HAP-1 (cell line): ENCODE results near the gene SMCR8.
"Not testable (repeated sequence)": the region's sequence is repeated elsewhere in the genome, so short reads cannot be mapped to it uniquely, and the experiment has no call there.

Experiments
- DNase-seq, 2 experiments: peaks; one replicate each; pipeline ENCODE4 v3.0.0-alpha.2; 2016 to 2020; ENCODE audit warnings: low spot score in 2 of 2
- H3K27me3 ChIP-seq: fragments of 250-450 bp; sonication (Bioruptor Pico); 2 replicates; pipeline ENCODE4 v1.5.1; 2020; ENCODE audit warnings: low read depth, mild to moderate bottlenecking, moderate library complexity
- H3K36me3 ChIP-seq: fragments of 250-450 bp; sonication (Bioruptor Pico); replicated peaks from 2 replicates; pipeline ENCODE4 v1.5.1; 2020; ENCODE audit warnings: mild to moderate bottlenecking
- H3K4me1 ChIP-seq: fragments of 250-450 bp; sonication (Bioruptor Pico); 2 replicates; pipeline ENCODE4 v1.5.1; 2020; ENCODE audit warnings: mild to moderate bottlenecking
- H3K4me3 ChIP-seq: fragments of 250-450 bp; sonication (Bioruptor Pico); 2 replicates; pipeline ENCODE4 v1.5.1; 2020; ENCODE audit warnings: mild to moderate bottlenecking, moderate library complexity
- H3K9me3 ChIP-seq: fragments of 250-450 bp; sonication (Bioruptor Pico); 2 replicates; pipeline ENCODE4 v1.5.1; 2020; ENCODE audit warnings: mild to moderate bottlenecking, moderate library complexity
- in situ Hi-C: fragments of 300-500 bp; cut with MboI; formaldehyde crosslinking; loops from 3 replicates; pipeline ENCODE4 v1.14.3; 2020; ENCODE audit warnings: low sequenced_read_pairs, inconsistent platforms, mixed read lengths

The SMCR8 gene

DNA sequence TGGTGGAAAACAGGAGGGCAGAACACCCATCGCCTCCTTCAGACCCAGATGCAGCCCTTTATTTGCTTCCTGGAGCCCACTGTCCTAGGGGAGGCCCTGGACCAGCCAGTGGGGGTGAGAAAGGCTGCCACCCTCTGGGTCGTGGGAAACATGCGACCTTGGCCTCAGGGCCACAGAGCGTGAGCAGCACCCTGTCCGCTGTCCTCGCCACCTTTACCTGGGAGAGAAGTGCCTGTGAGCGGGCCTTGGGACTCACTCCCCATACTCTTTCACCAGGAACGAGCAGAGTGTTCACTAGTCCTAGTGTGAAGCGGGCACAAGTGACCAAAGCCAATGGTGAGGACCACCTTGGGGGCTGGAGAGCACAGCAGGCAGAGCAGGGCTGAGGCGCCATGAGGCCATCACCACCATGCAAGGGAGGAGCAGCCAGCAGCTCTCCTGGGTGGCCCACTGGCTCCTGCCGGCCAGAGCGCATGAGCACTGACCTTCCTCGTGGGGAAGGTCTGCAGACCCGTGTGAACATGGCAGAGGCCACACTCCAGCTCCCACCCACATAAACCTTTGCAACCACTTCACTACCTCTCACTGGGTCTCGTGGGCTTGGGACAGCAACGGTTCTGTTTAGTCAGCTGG, 8.5 kb downstream of the SMCR8 start:
- in situ Hi-C loops, result no loop called here
- Histone ChIP-seq H3K9me3 (no peaks in the 10 kb centered on the region), H3K4me1 (no peaks in the 10 kb centered on the region), H3K4me3 (no peak overlapping the region), H3K27me3 (no peaks in the 10 kb centered on the region), H3K36me3 (peaks cover 41% of the 10 kb centered on the region)
- DNase-seq, result no peak

DNA sequence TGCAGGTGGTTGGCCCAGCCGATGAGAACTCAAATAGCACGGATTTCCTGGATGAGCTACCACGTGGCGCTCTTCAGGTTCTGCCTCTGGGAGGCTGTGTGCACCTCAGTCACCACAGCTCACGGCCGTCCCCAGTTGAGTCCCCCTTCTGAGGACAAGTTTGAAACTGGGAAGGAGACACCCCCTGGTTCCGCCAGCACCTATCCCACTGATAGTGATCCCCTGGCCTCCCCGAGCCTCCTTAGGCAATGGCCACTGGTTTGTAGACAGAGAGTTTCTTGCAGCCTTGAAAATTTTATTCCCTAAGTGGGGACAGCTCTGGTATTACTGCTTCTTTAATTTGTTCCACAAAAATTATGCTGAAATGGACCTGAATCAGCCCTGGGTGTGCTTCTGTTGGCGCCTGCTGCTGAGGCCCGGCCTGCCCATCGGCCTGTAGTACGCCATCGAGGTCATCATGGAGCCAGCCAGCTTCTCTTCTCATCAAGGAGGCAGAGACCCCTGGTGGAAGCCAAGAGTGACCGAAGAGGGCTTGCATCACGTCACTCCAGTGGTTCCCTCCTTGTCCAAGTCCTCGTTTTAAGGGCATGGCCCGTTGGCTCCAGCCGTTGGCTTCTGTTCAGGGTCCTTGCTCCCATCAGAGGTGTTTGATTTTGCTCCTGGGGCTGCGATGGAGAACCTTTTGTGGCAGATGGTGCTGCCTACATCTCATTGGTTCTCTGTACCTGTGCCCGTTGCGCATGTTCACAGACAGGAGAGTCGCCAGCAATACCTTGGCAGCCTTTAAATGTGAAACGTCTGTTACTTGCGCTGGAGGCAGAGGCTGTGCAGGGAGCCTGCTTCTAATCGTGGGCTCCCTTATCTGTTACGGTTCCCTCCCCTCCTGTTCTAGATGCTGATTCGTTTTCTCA, 9.3 kb downstream of the SMCR8 start:
- H3K36me3 ChIP-seq, result peaks cover 49% of the 10 kb centered on the region
- H3K4me3 ChIP-seq, result no peak overlapping the region
- H3K27me3 ChIP-seq, result no peaks in the 10 kb centered on the region
- in situ Hi-C loops, result no loop called here
- DNase-seq, result no peak
- H3K9me3 ChIP-seq, result no peaks in the 10 kb centered on the region
- H3K4me1 ChIP-seq, result no peaks in the 10 kb centered on the region

GRCh38 chr17:18326039-18326438, 10.9 kb downstream of the SMCR8 start:
- Histone ChIP-seq H3K36me3 (peaks cover 58% of the 10 kb centered on the region), H3K27me3 (no peaks in the 10 kb centered on the region), H3K4me3 (no peak overlapping the region), H3K4me1 (no peaks in the 10 kb centered on the region), H3K9me3 (no peaks in the 10 kb centered on the region)
- in situ Hi-C loops, result no loop called here
- no peak for DNase-seq

DNA sequence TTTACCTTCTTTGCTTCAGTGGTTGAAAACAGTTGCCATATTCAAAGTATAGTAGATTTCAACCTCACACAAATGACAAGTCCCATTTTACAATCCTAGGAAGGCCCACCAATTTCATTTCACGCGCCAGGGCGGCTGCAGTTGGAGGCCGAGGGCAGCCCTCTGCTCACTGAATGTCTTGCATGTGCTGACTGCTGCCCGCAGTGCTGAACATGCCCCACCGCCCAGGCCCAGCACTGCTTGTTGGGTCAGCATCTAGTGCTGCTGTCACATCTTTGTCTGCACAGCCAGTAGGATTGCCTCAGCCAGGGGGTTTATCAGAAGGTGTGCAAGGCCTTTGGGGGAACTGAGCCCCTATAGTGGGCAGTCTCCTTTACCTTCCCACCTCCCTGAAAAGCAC, 11.5 kb downstream of the SMCR8 start:
- DNase-seq, result no peak
- H3K4me3 ChIP-seq, result no peak overlapping the region
- in situ Hi-C loops, result no loop called here
- no peaks in the 10 kb centered on the region for H3K27me3 ChIP-seq
- H3K36me3 ChIP-seq, result peaks cover 64% of the 10 kb centered on the region
- H3K4me1 ChIP-seq, result no peaks in the 10 kb centered on the region
- no peaks in the 10 kb centered on the region for H3K9me3 ChIP-seq

GRCh38 chr17:18327093-18327492, 12.0 kb downstream of the SMCR8 start:
- Histone ChIP-seq H3K27me3 (no peaks in the 10 kb centered on the region), H3K4me1 (no peaks in the 10 kb centered on the region), H3K36me3 (peaks cover 69% of the 10 kb centered on the region), H3K9me3 (no peaks in the 10 kb centered on the region), H3K4me3 (no peak overlapping the region)
- DNase-seq, result no peak
- in situ Hi-C loops, result no loop called here

- Histone ChIP-seq H3K9me3 (no peaks in the 10 kb centered on the region), H3K4me1 (no peaks in the 10 kb centered on the region), H3K4me3 (no peak overlapping the region), H3K36me3 (peaks cover 71% of the 10 kb centered on the region), H3K27me3 (no peaks in the 10 kb centered on the region)
- DNase-seq, result no peak
- in situ Hi-C loops, result no loop called here
Observed at GRCh38 chr17:18327556-18327955, 12.5 kb downstream of the SMCR8 start.

GRCh38 chr17:18328643-18329204, 13.6 kb downstream of the SMCR8 start:
- DNase-seq, result no peak
- Histone ChIP-seq H3K36me3 (peaks cover 66% of the 10 kb centered on the region), H3K4me1 (no peaks in the 10 kb centered on the region), H3K27me3 (no peaks in the 10 kb centered on the region), H3K9me3 (no peaks in the 10 kb centered on the region), H3K4me3 (no peak overlapping the region)
- in situ Hi-C loops, result no loop called here

- in situ Hi-C loops, result no loop called here
- Histone ChIP-seq H3K9me3 (no peaks in the 10 kb centered on the region), H3K4me3 (no peak overlapping the region), H3K27me3 (no peaks in the 10 kb centered on the region), H3K36me3 (peaks cover 69% of the 10 kb centered on the region), H3K4me1 (no peaks in the 10 kb centered on the region)
- DNase-seq, result no peak
Observed at GRCh38 chr17:18331879-18332278, 16.8 kb downstream of the SMCR8 start.

DNA sequence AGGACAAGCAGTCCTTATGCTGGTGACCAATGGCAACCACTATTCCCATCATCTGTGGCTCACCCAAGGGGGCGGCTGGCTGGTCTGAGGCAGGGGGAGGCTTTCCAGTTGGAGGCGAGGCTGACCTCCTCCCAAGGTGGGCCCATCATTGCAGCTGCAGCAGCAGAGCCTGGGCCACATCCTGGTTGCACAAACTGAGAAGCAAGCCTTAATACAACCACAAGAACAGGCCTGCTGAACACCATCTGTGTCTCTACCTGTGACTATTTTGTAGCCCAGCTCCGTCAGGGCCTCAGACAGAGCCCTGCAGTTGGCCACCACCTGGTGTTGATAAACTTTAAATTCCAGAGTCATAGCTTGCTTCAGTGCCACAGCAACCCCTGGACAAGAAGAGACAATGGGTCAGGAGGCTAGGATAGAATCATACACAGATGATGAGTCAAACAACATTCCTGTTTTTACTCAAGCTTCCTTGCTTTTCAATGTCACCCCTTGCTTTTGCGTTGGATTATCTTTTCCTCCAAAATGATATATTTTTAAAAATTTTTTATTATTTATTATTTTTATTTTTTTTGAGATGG, 17.9 kb downstream of the SMCR8 start:
- no peaks in the 10 kb centered on the region for H3K27me3 ChIP-seq
- in situ Hi-C loops, result no loop called here
- no peaks in the 10 kb centered on the region for H3K4me1 ChIP-seq
- no peak overlapping the region for H3K4me3 ChIP-seq
- peaks cover 74% of the 10 kb centered on the region for H3K36me3 ChIP-seq
- DNase-seq, result no peak
- H3K9me3 ChIP-seq, result no peaks in the 10 kb centered on the region

DNA sequence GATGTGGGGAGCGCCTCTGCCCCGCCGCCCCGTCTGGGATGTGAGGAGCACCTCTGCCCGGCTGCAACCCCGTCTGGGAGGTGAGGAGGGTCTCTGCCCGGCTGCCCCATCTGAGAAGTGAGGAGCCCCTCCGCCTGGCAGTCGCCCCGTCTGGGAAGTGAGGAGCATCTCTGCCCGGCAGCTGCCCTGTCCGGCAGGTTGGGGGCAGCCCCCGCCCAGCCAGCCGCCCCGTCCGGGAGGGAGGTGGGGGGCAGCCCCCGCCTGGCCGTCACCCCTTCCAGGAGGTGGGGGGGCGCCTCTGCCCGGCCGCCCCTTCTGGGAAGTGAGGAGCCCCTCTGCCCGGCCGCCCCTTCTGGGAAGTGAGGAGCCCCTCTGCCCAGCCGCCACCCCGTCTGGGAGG, 23.1 kb downstream of the SMCR8 start:
- not testable (repeated sequence) for H3K27me3 ChIP-seq, H3K9me3 ChIP-seq
- peaks cover 70% of the 10 kb centered on the region for H3K36me3 ChIP-seq

GRCh38 chr17:18339933-18340332, 24.8 kb downstream of the SMCR8 start:
- Histone ChIP-seq H3K4me1 (no peaks in the 10 kb centered on the region), H3K36me3 (peaks cover 64% of the 10 kb centered on the region), H3K4me3 (no peak overlapping the region), H3K27me3 (no peaks in the 10 kb centered on the region), H3K9me3 (no peaks in the 10 kb centered on the region)
- no peak for DNase-seq
- in situ Hi-C loops, result no loop called here

More for the DNA sequence above, 23.1 kb downstream of the SMCR8 start:
- DNase-seq, H3K4me3 ChIP-seq, H3K4me1 ChIP-seq, in situ Hi-C loops: not testable (repeated sequence)

DNA sequence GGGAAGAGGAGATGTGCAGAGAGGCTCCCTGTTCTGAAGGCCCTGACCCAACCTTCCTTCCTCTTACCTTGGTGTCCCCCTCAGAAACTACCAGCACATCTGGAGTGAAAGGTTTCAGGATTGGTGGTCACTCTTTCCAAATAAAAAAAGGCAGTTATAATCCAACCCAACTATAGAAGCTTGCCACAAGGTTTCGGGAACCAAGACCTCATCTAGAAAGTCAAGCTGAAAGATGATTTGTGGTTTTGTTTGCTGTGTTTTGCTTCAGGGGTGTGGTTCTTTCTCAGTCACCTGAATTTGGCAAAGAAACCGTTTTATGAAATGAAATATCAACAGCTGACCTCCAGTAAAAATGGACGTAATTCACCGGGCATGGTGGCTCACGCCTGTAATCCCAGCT, 28.9 kb downstream of the SMCR8 start:
- Histone ChIP-seq H3K4me3 (no peak overlapping the region), H3K9me3 (no peaks in the 10 kb centered on the region), H3K4me1 (no peaks in the 10 kb centered on the region), H3K27me3 (no peaks in the 10 kb centered on the region), H3K36me3 (peaks cover 79% of the 10 kb centered on the region)
- in situ Hi-C loops, result no loop called here
- no peak for DNase-seq

DNA sequence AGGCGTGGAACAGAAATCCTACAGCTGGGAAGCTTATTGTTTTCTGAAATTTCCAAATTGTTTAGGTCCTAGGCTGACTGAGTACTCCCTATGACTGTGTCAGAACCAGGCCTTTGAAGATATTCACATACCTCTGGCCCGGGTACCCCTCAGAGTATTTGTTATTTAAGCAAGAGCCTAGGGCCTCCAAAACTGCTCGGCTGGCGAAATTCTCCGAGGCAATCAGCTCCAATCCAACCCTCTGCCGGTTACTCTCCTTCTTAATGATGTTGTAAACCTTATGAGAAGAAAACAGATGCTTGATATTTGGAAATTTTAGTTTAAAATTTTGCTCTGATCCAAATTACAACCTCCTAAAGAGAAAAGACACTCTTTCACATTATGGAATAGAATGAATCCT, 38.4 kb downstream of the SMCR8 start:
- Histone ChIP-seq H3K36me3 (peaks cover 55% of the 10 kb centered on the region), H3K27me3 (no peaks in the 10 kb centered on the region), H3K4me1 (no peaks in the 10 kb centered on the region), H3K4me3 (no peak overlapping the region), H3K9me3 (no peaks in the 10 kb centered on the region)
- DNase-seq, result no peak
- in situ Hi-C loops, result loop anchor here (25.0 kb wide), 1 partner anchor 209 kb away; no protein-coding TSS in a partner anchor

DNA sequence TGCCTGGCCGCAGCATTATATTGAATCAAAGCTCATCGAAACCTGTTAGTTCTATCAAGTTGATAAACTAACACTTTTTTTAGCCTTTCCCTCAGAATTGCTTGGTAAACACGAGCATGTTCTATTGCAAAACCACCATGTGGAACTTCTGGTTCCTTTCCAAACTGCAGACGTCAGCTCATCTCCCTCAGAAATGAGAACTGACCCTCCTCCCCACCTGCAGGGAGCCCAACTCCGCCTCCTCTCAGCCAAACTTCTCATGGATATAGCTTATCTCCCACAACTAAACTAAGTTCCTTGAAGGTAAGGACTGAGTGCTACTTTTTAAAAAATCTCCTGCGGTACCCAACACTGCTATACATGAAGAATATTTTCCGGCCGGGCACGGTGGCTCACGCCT, 41.5 kb downstream of the SMCR8 start:
- no peak overlapping the region for H3K4me3 ChIP-seq
- in situ Hi-C loops, result loop anchor here (25.0 kb wide), 1 partner anchor 206 kb away; no protein-coding TSS in a partner anchor
- H3K9me3 ChIP-seq, result no peaks in the 10 kb centered on the region
- H3K4me1 ChIP-seq, result no peaks in the 10 kb centered on the region
- no peak for DNase-seq
- no peaks in the 10 kb centered on the region for H3K27me3 ChIP-seq
- peaks cover 54% of the 10 kb centered on the region for H3K36me3 ChIP-seq
